H1 (cell line): Measurements from ENCODE around the gene OTOGL.

Experiments
- ATF2 ChIP-seq: IDR thresholded peaks from 2 replicates; pipeline ENCODE4 v1.6.1; 2012; ENCODE audit warnings: low read length, inconsistent platforms
- ATF3 ChIP-seq: IDR thresholded peaks from 2 replicates; pipeline ENCODE4 v1.6.1; 2011; ENCODE audit warnings: low read depth, mild to moderate bottlenecking, low read length; ENCODE audit not compliant: insufficient read depth
- CTCF ChIP-seq, 3 experiments: IDR thresholded peaks; 1 replicate in 2 of 3; 2 replicates in 1 of 3; pipeline versions ENCODE4 v1.5.1 to v1.6.1; 2011; ENCODE audit warnings: low read length in 3 of 3, mild to moderate bottlenecking in 3 of 3, inconsistent platforms in 2 of 3, low read depth in 1 of 3, moderate library complexity in 1 of 3; ENCODE audit not compliant: insufficient read depth in 1 of 3; ENCODE audit errors: control extremely low read depth in 1 of 3
- EP300 ChIP-seq, 2 experiments: IDR thresholded peaks; 1 replicate in 1 of 2; 2 replicates in 1 of 2; pipeline ENCODE4 v1.6.1; 2011 to 2012; ENCODE audit warnings: low read depth in 2 of 2, low read length in 2 of 2, mild to moderate bottlenecking in 2 of 2, borderline replicate concordance in 1 of 2, inconsistent platforms in 1 of 2, moderate library complexity in 1 of 2
- POLR2A ChIP-seq, 2 experiments: IDR thresholded peaks; 1 replicate in 1 of 2; 2 replicates in 1 of 2; pipeline ENCODE4 v1.6.1; 2011; ENCODE audit warnings: low read depth in 2 of 2, low read length in 2 of 2, mild to moderate bottlenecking in 2 of 2; ENCODE audit errors: control extremely low read depth in 1 of 2
- POLR2AphosphoS5 ChIP-seq: IDR thresholded peaks from 2 replicates; pipeline ENCODE4 v1.6.1; 2011; ENCODE audit warnings: low read depth, low read length
- SRF ChIP-seq: IDR thresholded peaks from 2 replicates; pipeline ENCODE4 v1.6.1; 2011; ENCODE audit warnings: mild to moderate bottlenecking, low read depth, low read length, moderate library complexity
- TEAD4 ChIP-seq: IDR thresholded peaks from 2 replicates; pipeline ENCODE4 v1.6.1; 2012; ENCODE audit warnings: low read depth, low read length, inconsistent platforms, mixed read lengths
- TF ChIP-seq, protein P1 (sequence below): IDR thresholded peaks from 2 replicates; pipeline ENCODE4 v1.6.1; 2011; ENCODE audit warnings: low read length, improper control_type of control experiment

GRCh38 chr12:80317899-80318298 lies 218.6 kb downstream of the OTOGL start:
- TF ChIP-seq SRF (no peak), ATF2 (no peak), POLR2AphosphoS5 (no peak), CTCF (IDR thresholded peaks at IDR 0.05; ENCODE audit: control extremely low read depth in 1 of 3, insufficient read depth in 1 of 3, low read depth in 1 of 3, low read length in 3 of 3) (no peak), POLR2A (IDR thresholded peaks at IDR 0.05; ENCODE audit: control extremely low read depth in 1 of 2, low read depth in 2 of 2, low read length in 2 of 2) (no peak), EP300 (IDR thresholded peaks at IDR 0.05; ENCODE audit: borderline replicate concordance in 1 of 2, low read depth in 2 of 2, low read length in 2 of 2) (no peak), ATF3 (no peak), TEAD4 (no peak)
- TF ChIP-seq, protein P1, sequence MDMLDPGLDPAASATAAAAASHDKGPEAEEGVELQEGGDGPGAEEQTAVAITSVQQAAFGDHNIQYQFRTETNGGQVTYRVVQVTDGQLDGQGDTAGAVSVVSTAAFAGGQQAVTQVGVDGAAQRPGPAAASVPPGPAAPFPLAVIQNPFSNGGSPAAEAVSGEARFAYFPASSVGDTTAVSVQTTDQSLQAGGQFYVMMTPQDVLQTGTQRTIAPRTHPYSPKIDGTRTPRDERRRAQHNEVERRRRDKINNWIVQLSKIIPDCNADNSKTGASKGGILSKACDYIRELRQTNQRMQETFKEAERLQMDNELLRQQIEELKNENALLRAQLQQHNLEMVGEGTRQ, result no peak
